ENCODE data around the gene SIDT1.

SIDT1 gene

DNA sequence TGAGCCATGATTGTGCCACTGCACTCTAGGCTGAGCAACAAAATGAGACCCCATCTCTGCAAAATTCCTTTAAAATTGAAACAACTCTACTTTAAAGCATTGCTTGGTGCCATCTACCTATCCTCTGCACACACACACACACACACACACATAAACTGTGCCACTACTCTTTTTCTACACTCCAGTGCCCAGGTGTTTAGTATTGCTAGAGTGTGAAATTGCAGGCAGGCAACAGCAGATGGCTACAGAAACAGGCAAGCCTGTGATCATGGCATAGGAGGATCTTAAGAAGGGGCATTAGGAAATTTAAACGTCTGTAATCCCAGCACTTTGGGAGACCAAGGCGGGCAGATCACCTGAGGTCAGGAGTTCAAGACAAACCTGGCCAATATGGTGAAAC, 39.0 kb downstream of the SIDT1 start:
- Histone ChIP-seq H4K5ac (ENCODE audit: low read length) (no peak overlapping the region), H3K4me3 (ENCODE audit: low read length) (no peak overlapping the region), H2AK5ac (ENCODE audit: low read length) (no peak overlapping the region), H3K4me1 (ENCODE audit: control insufficient read depth, low read depth, low read length) (no peaks in the 10 kb centered on the region), H3K23ac (ENCODE audit: low read length) (no peak overlapping the region), H2BK120ac (ENCODE audit: low read depth, low read length) (no peak overlapping the region), H3K79me1 (ENCODE audit: low read length) (no peaks in the 10 kb centered on the region), H3K4ac (ENCODE audit: low read depth, low read length) (no peak overlapping the region), H3K18ac (ENCODE audit: low read length) (no peak overlapping the region), H3K9ac (ENCODE audit: low read length) (no peak overlapping the region), H2BK5ac (ENCODE audit: low read length) (no peak overlapping the region), H3K4me2 (ENCODE audit: low read length) (no peak overlapping the region), H2BK15ac (replicated peaks; ENCODE audit: low read depth) (no peak overlapping the region), H3K56ac (ENCODE audit: low read length) (no peak overlapping the region), H3K36me3 (ENCODE audit: control insufficient read depth, insufficient read depth, low read length) (no peaks in the 10 kb centered on the region), H3K27ac (ENCODE audit: low read depth, low read length) (no peak overlapping the region), H3K27me3 (ENCODE audit: insufficient read depth, low read length, poor library complexity) (no peaks in the 10 kb centered on the region), H3K79me2 (ENCODE audit: control insufficient read depth, insufficient read depth, low read length) (no peaks in the 10 kb centered on the region), H4K8ac (ENCODE audit: low read depth, low read length) (no peak overlapping the region)
- WGBS (ENCODE audit: extremely low coverage, insufficient coverage, low lambda C conversion rate), result no CpG with 5 or more reads among the region's 2 CpGs
- DNase-seq, result no peak

DNA sequence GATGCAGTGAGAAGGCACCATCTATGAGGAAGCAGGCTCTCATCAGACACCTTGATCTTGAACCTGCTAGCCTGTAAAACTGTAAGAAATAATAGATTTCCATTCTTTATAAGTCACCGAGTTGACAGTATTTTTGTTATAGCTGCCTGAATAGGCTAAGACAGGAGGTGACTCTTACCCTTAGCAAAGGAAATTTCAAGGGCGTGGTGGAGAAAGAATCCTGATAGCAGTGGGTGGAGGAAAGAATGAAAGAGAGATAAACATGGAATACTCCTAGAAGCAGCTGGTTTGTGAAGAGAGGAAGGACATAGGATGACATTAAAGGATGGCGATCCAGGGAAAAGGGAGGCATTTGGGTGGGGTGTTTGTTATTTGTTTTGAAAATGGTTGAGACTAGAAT, 41.4 kb downstream of the SIDT1 start:
- H2BK15ac ChIP-seq (replicated peaks; ENCODE audit: low read depth), result no peak overlapping the region
- H3K9ac ChIP-seq (ENCODE audit: low read length), result no peak overlapping the region
- H3K4me1 ChIP-seq (ENCODE audit: control insufficient read depth, low read depth, low read length), result no peaks in the 10 kb centered on the region
- H4K8ac ChIP-seq (ENCODE audit: low read depth, low read length), result no peak overlapping the region
- H3K4me3 ChIP-seq (ENCODE audit: low read length), result no peak overlapping the region
- no peak overlapping the region for H4K5ac ChIP-seq (ENCODE audit: low read length)
- H3K27me3 ChIP-seq (ENCODE audit: insufficient read depth, low read length, poor library complexity), result no peaks in the 10 kb centered on the region
- H3K36me3 ChIP-seq (ENCODE audit: control insufficient read depth, insufficient read depth, low read length), result no peaks in the 10 kb centered on the region
- H3K23ac ChIP-seq (ENCODE audit: low read length), result no peak overlapping the region
- H2BK5ac ChIP-seq (ENCODE audit: low read length), result no peak overlapping the region
- no peaks in the 10 kb centered on the region for H3K79me2 ChIP-seq (ENCODE audit: control insufficient read depth, insufficient read depth, low read length)
- DNase-seq, result no peak
- no peak overlapping the region for H2AK5ac ChIP-seq (ENCODE audit: low read length)
- WGBS (ENCODE audit: extremely low coverage, insufficient coverage, low lambda C conversion rate), result 100% methylated on average over 1 of the region's 3 CpGs
- no peak overlapping the region for H3K4me2 ChIP-seq (ENCODE audit: low read length)
- H3K56ac ChIP-seq (ENCODE audit: low read length), result no peak overlapping the region
- H3K27ac ChIP-seq (ENCODE audit: low read depth, low read length), result no peak overlapping the region
- H3K18ac ChIP-seq (ENCODE audit: low read length), result no peak overlapping the region
- H3K79me1 ChIP-seq (ENCODE audit: low read length), result no peaks in the 10 kb centered on the region
- no peak overlapping the region for H3K4ac ChIP-seq (ENCODE audit: low read depth, low read length)
- H2BK120ac ChIP-seq (ENCODE audit: low read depth, low read length), result no peak overlapping the region

DNA sequence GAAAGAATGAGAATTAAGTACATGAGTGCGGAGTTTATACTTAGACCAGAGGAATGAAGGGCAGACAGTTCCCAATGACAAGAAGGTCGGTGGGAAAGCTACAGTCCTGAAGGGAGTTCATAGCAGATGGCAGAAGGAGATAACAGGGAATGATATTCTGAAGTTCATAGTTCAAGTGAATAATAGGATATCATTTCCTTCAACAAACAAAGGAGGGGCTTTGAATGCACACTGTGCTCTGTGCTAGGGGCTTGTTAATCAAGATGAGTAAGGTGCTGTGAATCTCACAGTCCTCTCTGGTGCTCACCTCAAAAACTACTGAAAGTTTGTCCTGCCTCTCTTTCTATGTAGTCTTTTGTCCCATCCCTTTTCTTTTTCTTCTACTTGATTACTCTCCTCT, 41.9 kb downstream of the SIDT1 start:
- H4K5ac ChIP-seq (ENCODE audit: low read length), result no peak overlapping the region
- no peak overlapping the region for H3K4me2 ChIP-seq (ENCODE audit: low read length)
- H2AK5ac ChIP-seq (ENCODE audit: low read length), result no peak overlapping the region
- no peaks in the 10 kb centered on the region for H3K27me3 ChIP-seq (ENCODE audit: insufficient read depth, low read length, poor library complexity)
- no peak overlapping the region for H2BK120ac ChIP-seq (ENCODE audit: low read depth, low read length)
- H3K4ac ChIP-seq (ENCODE audit: low read depth, low read length), result no peak overlapping the region
- H3K79me2 ChIP-seq (ENCODE audit: control insufficient read depth, insufficient read depth, low read length), result no peaks in the 10 kb centered on the region
- H3K36me3 ChIP-seq (ENCODE audit: control insufficient read depth, insufficient read depth, low read length), result no peaks in the 10 kb centered on the region
- H3K9ac ChIP-seq (ENCODE audit: low read length), result no peak overlapping the region
- WGBS (ENCODE audit: extremely low coverage, insufficient coverage, low lambda C conversion rate), result no CpG with 5 or more reads among the region's 2 CpGs
- no peaks in the 10 kb centered on the region for H3K4me1 ChIP-seq (ENCODE audit: control insufficient read depth, low read depth, low read length)
- no peak overlapping the region for H2BK15ac ChIP-seq (replicated peaks; ENCODE audit: low read depth)
- no peaks in the 10 kb centered on the region for H3K79me1 ChIP-seq (ENCODE audit: low read length)
- H3K27ac ChIP-seq (ENCODE audit: low read depth, low read length), result no peak overlapping the region
- H3K56ac ChIP-seq (ENCODE audit: low read length), result no peak overlapping the region
- no peak overlapping the region for H3K18ac ChIP-seq (ENCODE audit: low read length)
- no peak overlapping the region for H2BK5ac ChIP-seq (ENCODE audit: low read length)
- H4K8ac ChIP-seq (ENCODE audit: low read depth, low read length), result no peak overlapping the region
- no peak for DNase-seq
- H3K4me3 ChIP-seq (ENCODE audit: low read length), result no peak overlapping the region
- H3K23ac ChIP-seq (ENCODE audit: low read length), result no peak overlapping the region

DNA sequence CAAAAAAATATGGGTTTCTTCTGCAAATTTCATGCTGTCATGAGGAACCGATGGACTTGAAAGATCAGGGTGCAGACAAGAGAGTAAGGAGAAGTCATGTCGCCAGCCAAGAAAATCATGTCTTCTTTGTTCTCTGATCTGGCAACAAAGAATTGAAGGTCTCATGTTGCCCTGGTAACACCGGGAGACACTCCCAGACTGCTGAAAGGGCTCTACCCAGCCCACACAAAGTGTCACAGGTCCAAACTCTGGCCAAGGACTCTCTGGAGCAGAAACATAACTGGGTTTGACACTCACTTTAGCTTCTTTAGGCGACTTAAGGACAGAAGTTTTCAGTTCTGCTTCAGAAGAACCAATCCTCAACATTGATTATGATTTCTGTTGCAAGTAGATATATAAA, 42.9 kb downstream of the SIDT1 start:
- Histone ChIP-seq H3K23ac (ENCODE audit: low read length) (no peak overlapping the region), H2BK15ac (replicated peaks; ENCODE audit: low read depth) (no peak overlapping the region), H3K79me2 (ENCODE audit: control insufficient read depth, insufficient read depth, low read length) (no peaks in the 10 kb centered on the region), H4K8ac (ENCODE audit: low read depth, low read length) (no peak overlapping the region), H2AK5ac (ENCODE audit: low read length) (no peak overlapping the region), H3K4me2 (ENCODE audit: low read length) (no peak overlapping the region), H3K27ac (ENCODE audit: low read depth, low read length) (no peak overlapping the region), H3K79me1 (ENCODE audit: low read length) (no peaks in the 10 kb centered on the region), H3K18ac (ENCODE audit: low read length) (no peak overlapping the region), H2BK120ac (ENCODE audit: low read depth, low read length) (no peak overlapping the region), H3K27me3 (ENCODE audit: insufficient read depth, low read length, poor library complexity) (no peaks in the 10 kb centered on the region), H3K36me3 (ENCODE audit: control insufficient read depth, insufficient read depth, low read length) (no peaks in the 10 kb centered on the region), H4K5ac (ENCODE audit: low read length) (no peak overlapping the region), H3K9ac (ENCODE audit: low read length) (no peak overlapping the region), H3K4ac (ENCODE audit: low read depth, low read length) (no peak overlapping the region), H2BK5ac (ENCODE audit: low read length) (no peak overlapping the region), H3K4me3 (ENCODE audit: low read length) (no peak overlapping the region), H3K56ac (ENCODE audit: low read length) (no peak overlapping the region), H3K4me1 (ENCODE audit: control insufficient read depth, low read depth, low read length) (no peaks in the 10 kb centered on the region)
- no CpG with 5 or more reads among the region's 4 CpGs for WGBS (ENCODE audit: extremely low coverage, insufficient coverage, low lambda C conversion rate)
- DNase-seq, result peak; percentile 41

DNA sequence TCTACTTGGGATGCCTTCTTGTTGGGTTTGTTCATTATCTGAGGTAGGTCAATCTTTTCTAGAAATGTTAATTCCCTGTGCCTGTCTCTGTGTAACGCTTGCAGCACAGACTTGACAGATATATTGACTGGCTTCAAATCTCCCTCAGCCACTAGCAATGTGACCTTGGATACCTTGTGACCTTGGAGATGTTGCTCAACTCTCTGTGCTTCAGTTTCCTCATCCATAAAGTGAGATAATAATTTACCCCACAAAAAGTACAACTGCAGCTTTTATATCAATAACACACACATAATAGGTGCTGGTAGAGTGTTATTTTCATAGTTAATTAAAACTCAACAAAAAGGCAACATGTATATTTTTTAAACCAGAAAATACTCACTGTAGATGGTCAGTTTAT, 52.9 kb downstream of the SIDT1 start:
- Histone ChIP-seq H4K5ac (ENCODE audit: low read length) (no peak overlapping the region), H3K4me2 (ENCODE audit: low read length) (no peak overlapping the region), H3K9ac (ENCODE audit: low read length) (no peak overlapping the region), H3K56ac (ENCODE audit: low read length) (no peak overlapping the region), H2BK15ac (replicated peaks; ENCODE audit: low read depth) (no peak overlapping the region), H2BK120ac (ENCODE audit: low read depth, low read length) (no peak overlapping the region), H3K4ac (ENCODE audit: low read depth, low read length) (no peak overlapping the region), H3K27ac (ENCODE audit: low read depth, low read length) (no peak overlapping the region), H2BK5ac (ENCODE audit: low read length) (no peak overlapping the region), H3K23ac (ENCODE audit: low read length) (no peak overlapping the region), H3K36me3 (ENCODE audit: control insufficient read depth, insufficient read depth, low read length) (no peaks in the 10 kb centered on the region), H4K8ac (ENCODE audit: low read depth, low read length) (no peak overlapping the region), H3K18ac (ENCODE audit: low read length) (no peak overlapping the region), H3K79me1 (ENCODE audit: low read length) (no peaks in the 10 kb centered on the region), H3K4me3 (ENCODE audit: low read length) (no peak overlapping the region), H3K4me1 (ENCODE audit: control insufficient read depth, low read depth, low read length) (no peaks in the 10 kb centered on the region), H3K27me3 (ENCODE audit: insufficient read depth, low read length, poor library complexity) (peaks cover 1% of the 10 kb centered on the region), H2AK5ac (ENCODE audit: low read length) (no peak overlapping the region), H3K79me2 (ENCODE audit: control insufficient read depth, insufficient read depth, low read length) (no peaks in the 10 kb centered on the region)
- WGBS (ENCODE audit: extremely low coverage, insufficient coverage, low lambda C conversion rate), result no CpG with 5 or more reads among the region's 1 CpG
- DNase-seq, result no peak

DNA sequence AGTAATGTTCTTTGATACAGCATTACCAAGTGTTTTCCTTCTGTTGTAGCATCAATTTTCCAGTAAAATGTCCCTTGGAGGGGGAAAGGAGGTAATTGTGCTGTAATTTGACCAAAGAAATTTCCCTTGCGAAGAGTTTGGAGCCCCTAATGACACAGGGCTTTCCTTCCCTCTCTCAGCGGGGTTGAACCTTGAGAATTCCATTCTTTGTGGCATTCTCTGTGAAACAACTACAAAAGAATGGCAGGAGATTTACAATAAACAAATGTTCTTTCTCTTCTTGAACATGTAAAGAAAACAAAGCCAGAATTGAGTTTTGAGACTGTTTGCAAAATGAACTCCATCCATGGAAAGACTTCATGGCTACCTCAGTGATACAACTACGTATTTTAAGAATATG, 53.4 kb downstream of the SIDT1 start:
- H3K27ac ChIP-seq (ENCODE audit: low read depth, low read length), result no peak overlapping the region
- H4K8ac ChIP-seq (ENCODE audit: low read depth, low read length), result no peak overlapping the region
- no peak overlapping the region for H3K4me2 ChIP-seq (ENCODE audit: low read length)
- H3K23ac ChIP-seq (ENCODE audit: low read length), result no peak overlapping the region
- no peak overlapping the region for H3K18ac ChIP-seq (ENCODE audit: low read length)
- no peak overlapping the region for H2BK120ac ChIP-seq (ENCODE audit: low read depth, low read length)
- H4K5ac ChIP-seq (ENCODE audit: low read length), result no peak overlapping the region
- H3K27me3 ChIP-seq (ENCODE audit: insufficient read depth, low read length, poor library complexity), result peaks cover 1% of the 10 kb centered on the region
- H3K56ac ChIP-seq (ENCODE audit: low read length), result no peak overlapping the region
- H3K79me1 ChIP-seq (ENCODE audit: low read length), result no peaks in the 10 kb centered on the region
- H3K4me3 ChIP-seq (ENCODE audit: low read length), result no peak overlapping the region
- DNase-seq, result no peak
- no peak overlapping the region for H2BK15ac ChIP-seq (replicated peaks; ENCODE audit: low read depth)
- H3K4ac ChIP-seq (ENCODE audit: low read depth, low read length), result no peak overlapping the region
- no peak overlapping the region for H3K9ac ChIP-seq (ENCODE audit: low read length)
- H2BK5ac ChIP-seq (ENCODE audit: low read length), result no peak overlapping the region
- H3K36me3 ChIP-seq (ENCODE audit: control insufficient read depth, insufficient read depth, low read length), result no peaks in the 10 kb centered on the region
- no peaks in the 10 kb centered on the region for H3K4me1 ChIP-seq (ENCODE audit: control insufficient read depth, low read depth, low read length)
- H2AK5ac ChIP-seq (ENCODE audit: low read length), result no peak overlapping the region
- no CpG with 5 or more reads among the region's 3 CpGs for WGBS (ENCODE audit: extremely low coverage, insufficient coverage, low lambda C conversion rate)
- H3K79me2 ChIP-seq (ENCODE audit: control insufficient read depth, insufficient read depth, low read length), result no peaks in the 10 kb centered on the region
